Right ventricle myocardium superior (tissue), 1 donor: ENCODE results near the gene LHFPL6. TPM values are rescaled to one million over a fixed set of nuclear protein-coding genes. Genes with fewer than 3 reads are reported as not detected.

Experiments used
- ATAC-seq: fragments of 200-7000 bp; cut with Tn5 transposase; one replicate; pipeline ENCODE4 v1.9.1; 2020; ENCODE audit warnings: mild to moderate bottlenecking; ENCODE audit not compliant: poor library complexity
- DNase-seq: peaks from one replicate; pipeline ENCODE4 v3.0.0-alpha.2; 2020
- intact Hi-C: fragments of 100-400 bp; cut with DNase I; formaldehyde crosslinking; loops from one replicate; pipeline ENCODE4 v1.11.2; 2022
- total RNA-seq: library from RNA; stranded (reverse); fragmentation: NEBNext Ultra II Directional; extraction: Animal tissue kit (Norgen Biotek cat#: 25700); gene quantifications from one replicate; pipeline ENCODE4 v1.2.1, GENCODE V29; 2021
- donor health status: DM: no; HTN: yes; CAD: no; lungs with severe emphysema.

Gene LHFPL6
- total RNA-seq, 1 donor from 2014 or later = 53.0 TPM

- intact Hi-C loops = no loop called here
- ATAC-seq (peak; percentile 87), DNase-seq (no peak)
These were observed 217.3 kb downstream of the LHFPL6 start for GRCh38 chr13:39385621-39386231.

- DNase-seq (no peak), ATAC-seq (no peak)
- intact Hi-C loops = no loop called here
These were observed 217.8 kb downstream of the LHFPL6 start for GRCh38 chr13:39385154-39385553.

GRCh38 chr13:39381456-39381855 is 221.5 kb downstream of the LHFPL6 start:
- ATAC-seq (no peak), DNase-seq (no peak)
- intact Hi-C loops = no loop called here

- intact Hi-C loops = no loop called here
- ATAC-seq (no peak), DNase-seq (no peak)
These were observed 223.0 kb downstream of the LHFPL6 start for GRCh38 chr13:39379667-39380655.

- ATAC-seq (no peak), DNase-seq (no peak)
- intact Hi-C loops = no loop called here
These were observed 223.9 kb downstream of the LHFPL6 start for GRCh38 chr13:39379118-39379517.

GRCh38 chr13:39378306-39378705 is 224.7 kb downstream of the LHFPL6 start:
- no peak for ATAC-seq
- intact Hi-C loops = no loop called here
- DNase-seq = no peak

GRCh38 chr13:39377699-39378098 is 225.3 kb downstream of the LHFPL6 start:
- DNase-seq = no peak
- ATAC-seq = no peak
- intact Hi-C loops = no loop called here

GRCh38 chr13:39376076-39376475 is 226.9 kb downstream of the LHFPL6 start:
- no peak for DNase-seq

GRCh38 chr13:39375601-39376000 is 227.4 kb downstream of the LHFPL6 start:
- no peak for ATAC-seq
- intact Hi-C loops = no loop called here
- no peak for DNase-seq

More at GRCh38 chr13:39376076-39376475, 226.9 kb downstream of the LHFPL6 start:
- peak; percentile 39 for ATAC-seq
- intact Hi-C loops = no loop called here

- ATAC-seq (no peak), DNase-seq (no peak)
- intact Hi-C loops = no loop called here
These were observed 228.2 kb downstream of the LHFPL6 start for GRCh38 chr13:39374741-39375189.

- ATAC-seq = no peak
- intact Hi-C loops = no loop called here
- no peak for DNase-seq
These were observed 229.8 kb downstream of the LHFPL6 start for GRCh38 chr13:39373145-39373544.

GRCh38 chr13:39371706-39372105 is 231.3 kb downstream of the LHFPL6 start:
- ATAC-seq = no peak
- no peak for DNase-seq
- intact Hi-C loops = no loop called here

GRCh38 chr13:39370554-39370953 is 232.4 kb downstream of the LHFPL6 start:
- DNase-seq (peak; percentile 66), ATAC-seq (peak; percentile 88)
- intact Hi-C loops = no loop called here

- intact Hi-C loops = no loop called here
- DNase-seq (no peak), ATAC-seq (no peak)
These were observed 232.9 kb downstream of the LHFPL6 start for GRCh38 chr13:39370048-39370447.

- intact Hi-C loops = no loop called here
- ATAC-seq (no peak), DNase-seq (no peak)
These were observed 233.7 kb downstream of the LHFPL6 start for GRCh38 chr13:39369161-39369890.

- DNase-seq = no peak
- intact Hi-C loops = no loop called here
- no peak for ATAC-seq
These were observed 237.1 kb downstream of the LHFPL6 start for GRCh38 chr13:39365879-39366278.

GRCh38 chr13:39364947-39365468 is 238.0 kb downstream of the LHFPL6 start:
- intact Hi-C loops = no loop called here
- DNase-seq = no peak
- peak; percentile 48 for ATAC-seq

- ATAC-seq (peak; percentile 23), DNase-seq (no peak)
- intact Hi-C loops = no loop called here
These were observed 239.6 kb downstream of the LHFPL6 start for GRCh38 chr13:39363382-39363772.
